Measurements from ENCODE around the gene KRTAP1-1.

GRCh38 chr17:41019415-41019814, 21.8 kb downstream of the KRTAP1-1 start:
- TF ChIP-seq CTCF (IDR thresholded peaks at IDR 0.05) (no peak), EZH2 (IDR thresholded peaks at IDR 0.05; ENCODE audit: borderline replicate concordance, insufficient read depth, low read depth, low read length, poor library complexity, severe bottlenecking) (no peak)

All from B cell (primary cell).